ENCODE data around the gene TM9SF4.
A peak's percentile ranks its signal among the peaks of the same experiment; 100 is the strongest.

Gene TM9SF4

DNA sequence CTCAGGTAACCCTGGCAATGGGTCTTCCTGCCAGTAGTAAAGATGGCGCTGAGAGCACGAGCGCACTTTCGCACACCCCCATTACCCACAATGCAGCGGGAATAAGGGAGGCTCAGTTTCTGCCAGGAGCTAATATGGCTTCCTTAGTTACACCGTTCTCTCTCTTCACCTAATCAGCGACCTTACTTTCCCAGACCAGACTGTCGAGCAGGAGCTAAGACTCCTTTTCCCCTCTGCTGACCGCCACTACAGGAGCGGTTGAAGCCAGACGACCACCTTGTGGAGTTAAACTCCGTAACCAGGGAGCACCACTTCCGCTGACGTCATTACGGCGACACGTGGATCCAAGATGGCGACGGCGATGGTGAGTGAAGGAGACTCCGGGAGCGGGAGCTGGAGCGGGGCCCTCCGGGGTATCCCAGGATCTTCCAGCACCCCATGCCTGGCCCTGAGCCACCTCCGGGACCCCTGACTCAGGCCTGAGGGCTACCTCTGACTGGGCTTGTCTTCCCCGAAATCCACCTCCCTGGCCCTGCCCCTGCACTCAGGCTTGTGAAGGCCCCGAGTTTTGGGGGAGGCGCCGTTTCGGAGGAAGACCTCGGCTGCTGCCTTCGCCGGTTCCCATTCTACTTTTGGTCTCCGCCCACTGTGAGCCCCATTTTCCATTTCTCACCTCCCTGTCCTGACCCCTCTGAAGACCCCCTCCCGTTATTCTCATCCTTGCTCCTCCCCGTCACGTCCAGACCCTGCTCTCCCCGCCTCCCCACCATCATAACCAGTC is at the start of gene TM9SF4:
TSS of gene TM9SF4 (plus strand) at position 323 of the 781 bp plus-strand sequence. CDS start at position 350, 27 bp downstream.
- DNase-seq (ENCODE audit: low spot score), result peak; percentile 91

- DNase-seq (ENCODE audit: low spot score), result no peak
These were observed 46.7 kb upstream of the TM9SF4 start for GRCh38 chr20:32062776-32063170.

DNA sequence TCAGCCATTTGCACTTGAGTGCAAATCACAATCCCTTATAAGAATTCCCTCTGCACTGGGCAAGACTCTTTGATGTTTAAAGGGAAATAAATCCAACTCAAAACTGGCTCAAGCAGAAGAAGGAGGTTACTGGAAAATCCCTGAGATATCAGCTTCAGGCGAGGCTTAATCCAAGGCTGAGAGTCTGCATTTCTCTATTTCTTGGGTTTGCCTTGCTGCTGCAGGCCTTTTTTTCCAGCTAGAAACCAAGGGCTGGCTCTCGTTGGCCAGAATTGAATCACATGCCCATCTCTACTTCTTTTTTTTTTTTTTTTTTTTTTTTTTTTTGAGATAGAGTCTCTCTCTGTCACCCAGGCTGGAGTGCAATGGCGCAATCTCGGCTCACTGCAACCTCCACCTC is 45.8 kb upstream of the TM9SF4 start:
- DNase-seq (ENCODE audit: low spot score), result no peak

- DNase-seq (ENCODE audit: low spot score), result no peak
These were observed 44.8 kb upstream of the TM9SF4 start for GRCh38 chr20:32064667-32065066.

DNA sequence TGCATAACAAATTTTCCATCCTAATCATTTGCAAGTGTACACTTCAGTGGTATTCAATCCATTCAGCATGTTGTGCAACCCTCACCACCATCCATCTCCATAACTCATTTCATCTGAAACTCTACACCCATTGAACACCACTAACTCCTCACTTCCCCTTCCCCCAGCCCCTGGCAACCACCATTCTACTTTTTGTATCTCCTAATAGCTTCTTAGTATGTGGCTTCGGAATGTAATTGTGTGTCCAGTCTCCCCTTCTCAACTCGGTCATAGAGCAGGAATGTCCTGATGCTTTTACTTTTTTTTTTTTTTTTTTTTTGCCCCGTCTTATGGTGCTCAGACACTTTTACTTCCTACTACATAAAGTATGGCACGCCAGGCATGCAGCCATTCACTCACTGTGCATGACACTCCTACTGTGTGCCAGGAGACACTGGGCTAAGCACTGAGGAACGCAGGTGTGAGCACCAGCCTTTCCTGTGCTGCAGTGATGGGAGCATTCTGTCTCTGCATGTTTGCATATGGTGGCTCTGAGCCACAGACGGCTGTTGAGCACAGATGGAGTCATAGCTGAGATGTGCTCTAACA is 42.2 kb upstream of the TM9SF4 start:
- DNase-seq (ENCODE audit: low spot score), result no peak

DNA sequence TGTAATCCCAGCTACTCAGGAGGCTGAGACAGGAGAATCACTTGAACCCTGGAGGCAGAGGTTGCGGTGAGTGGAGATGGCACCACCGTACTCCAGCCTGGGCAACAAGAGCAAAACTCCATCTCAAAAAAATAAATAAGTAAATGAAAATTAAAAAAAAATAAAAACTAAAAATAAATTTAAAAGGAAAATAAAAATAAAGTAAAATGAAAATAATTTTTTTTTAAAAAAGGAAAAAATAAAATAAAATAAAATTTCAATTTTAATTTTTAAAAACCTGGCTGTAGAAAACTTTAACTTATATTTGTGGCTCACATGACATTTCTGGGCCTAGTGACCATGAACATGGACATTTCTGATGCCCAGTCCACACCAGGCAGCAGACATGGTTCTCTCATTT is 41.3 kb upstream of the TM9SF4 start:
- DNase-seq (ENCODE audit: low spot score), result no peak

GRCh38 chr20:32069711-32070110 is 39.8 kb upstream of the TM9SF4 start:
- no peak for DNase-seq (ENCODE audit: low spot score)

- no peak for DNase-seq (ENCODE audit: low spot score)
These were observed 39.2 kb upstream of the TM9SF4 start for GRCh38 chr20:32070282-32070681.

DNA sequence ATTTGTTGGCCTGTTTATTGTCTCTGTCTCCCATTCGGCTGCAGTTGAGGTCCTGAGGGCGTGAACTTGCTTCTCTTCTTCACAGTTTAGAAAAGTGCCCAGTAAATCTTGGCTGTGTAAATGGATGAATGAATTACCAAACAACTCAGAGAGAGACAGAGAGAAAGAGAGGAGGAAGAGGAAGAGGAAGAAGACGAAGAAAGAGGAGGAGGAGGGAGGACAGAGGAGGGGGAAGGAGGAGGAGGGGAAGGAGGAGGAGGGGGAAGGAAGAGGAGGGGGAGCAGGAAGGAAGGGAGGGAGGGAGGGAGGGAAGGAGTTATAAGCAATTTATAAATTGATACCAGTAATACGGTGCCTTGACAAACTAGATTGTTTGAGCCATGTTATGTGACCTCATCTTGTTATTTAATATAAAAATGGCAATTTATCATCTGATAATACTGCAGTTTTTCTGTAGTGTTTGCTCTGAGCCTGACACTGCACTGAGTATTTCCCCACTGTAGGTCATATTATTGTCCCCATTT is 38.8 kb upstream of the TM9SF4 start:
- no peak for DNase-seq (ENCODE audit: low spot score)

DNA sequence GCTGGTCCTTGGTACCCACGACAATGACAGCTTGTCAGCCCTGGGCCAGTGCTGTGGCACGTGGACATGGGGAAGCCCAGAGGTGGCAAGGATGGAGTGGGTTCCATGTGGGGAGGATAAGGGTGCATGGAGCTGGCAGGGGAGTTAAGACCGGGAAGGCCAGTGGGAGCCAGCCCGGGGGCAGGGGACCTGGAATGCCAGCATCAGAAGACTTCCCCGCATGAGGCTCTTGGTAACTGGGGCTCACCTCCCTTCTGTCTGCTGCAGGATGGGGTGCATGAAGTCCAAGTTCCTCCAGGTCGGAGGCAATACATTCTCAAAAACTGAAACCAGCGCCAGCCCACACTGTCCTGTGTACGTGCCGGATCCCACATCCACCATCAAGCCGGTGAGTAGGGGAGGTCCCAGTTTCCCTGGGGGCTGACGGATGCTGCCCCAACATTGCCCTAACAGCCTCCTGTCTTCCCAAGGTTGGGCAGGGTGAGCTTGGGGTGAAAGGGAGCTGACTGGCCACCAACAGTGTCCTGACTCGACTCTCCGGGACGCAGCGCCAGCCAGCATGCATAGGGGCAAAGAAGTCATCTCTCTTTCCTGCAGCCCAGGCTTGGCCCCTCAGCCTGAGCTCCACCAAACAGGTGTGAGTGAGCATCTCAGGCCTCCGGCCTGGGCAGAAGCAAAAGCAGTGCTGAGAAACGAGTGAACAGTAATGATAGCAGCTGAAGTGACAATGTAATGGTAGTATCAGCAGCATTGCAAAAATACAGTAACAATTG is 37.9 kb upstream of the TM9SF4 start:
- no peak for DNase-seq (ENCODE audit: low spot score)

GRCh38 chr20:32072168-32072750 is 37.3 kb upstream of the TM9SF4 start:
- DNase-seq (ENCODE audit: low spot score), result no peak

GRCh38 chr20:32075534-32075933 is 34.0 kb upstream of the TM9SF4 start:
- DNase-seq (ENCODE audit: low spot score), result no peak

GRCh38 chr20:32077190-32077589 is 32.3 kb upstream of the TM9SF4 start:
- DNase-seq (ENCODE audit: low spot score), result no peak

DNA sequence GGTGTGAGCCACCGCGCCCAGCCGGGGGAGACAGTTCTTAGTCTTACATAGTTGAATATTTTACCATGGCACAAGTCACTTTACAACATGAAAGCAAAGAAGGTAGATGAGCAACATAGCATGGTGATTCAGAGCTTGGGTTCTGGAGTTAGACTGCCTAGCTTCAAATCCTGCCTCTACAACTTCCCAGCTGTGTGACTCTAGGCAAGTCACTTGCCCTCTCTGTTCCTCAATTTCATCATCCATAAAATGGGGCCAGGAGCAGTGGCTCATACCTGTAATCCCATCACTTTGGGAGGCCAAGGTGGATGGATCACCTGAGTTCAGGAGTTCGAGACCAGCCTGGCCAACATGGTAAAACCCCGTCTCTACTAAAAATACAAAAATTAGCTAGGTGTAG is 31.2 kb upstream of the TM9SF4 start:
- no peak for DNase-seq (ENCODE audit: low spot score)

GRCh38 chr20:32078791-32079190 is 30.7 kb upstream of the TM9SF4 start:
- DNase-seq (ENCODE audit: low spot score), result no peak

DNA sequence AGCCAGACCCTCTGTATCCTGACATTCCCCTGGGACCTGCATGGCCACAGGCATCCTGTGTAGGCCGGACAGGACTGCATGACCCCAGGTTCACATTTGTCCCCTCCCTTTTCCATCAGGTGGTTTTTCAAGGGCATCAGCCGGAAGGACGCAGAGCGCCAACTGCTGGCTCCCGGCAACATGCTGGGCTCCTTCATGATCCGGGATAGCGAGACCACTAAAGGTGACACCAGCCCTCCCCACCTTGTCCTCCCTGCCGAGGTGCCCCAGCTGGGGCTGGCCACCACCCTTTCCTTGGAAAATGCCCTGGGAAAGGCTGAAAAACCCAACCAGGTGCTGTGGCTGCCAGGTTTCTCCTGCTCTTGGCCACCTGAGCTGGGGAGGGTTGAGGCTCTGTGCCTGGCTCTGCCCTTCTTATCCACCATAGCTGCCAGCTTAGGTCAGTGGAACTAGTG is 29.8 kb upstream of the TM9SF4 start:
- DNase-seq (ENCODE audit: low spot score), result no peak

DNA sequence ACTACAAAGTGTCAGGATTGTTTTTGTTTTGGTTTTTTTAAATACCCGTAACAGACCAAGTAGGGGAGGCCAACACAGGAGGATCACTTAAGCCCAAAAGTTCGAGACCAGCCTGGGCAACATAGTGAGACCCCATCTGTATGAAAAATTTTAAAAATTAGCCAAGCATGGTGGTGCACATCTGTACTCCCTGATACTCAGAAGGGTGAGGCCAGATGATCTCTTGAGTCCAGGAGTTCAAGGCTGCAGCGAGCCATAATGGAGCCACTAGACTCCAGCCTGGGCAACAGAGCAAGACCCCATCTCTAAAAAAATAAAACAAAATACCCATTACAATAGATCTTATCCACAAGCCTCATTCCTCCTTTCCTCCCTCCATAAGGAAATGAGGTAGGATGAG is 28.7 kb upstream of the TM9SF4 start:
- DNase-seq (ENCODE audit: low spot score), result no peak

GRCh38 chr20:32083469-32083868 is 26.0 kb upstream of the TM9SF4 start:
- DNase-seq (ENCODE audit: low spot score), result no peak

DNA sequence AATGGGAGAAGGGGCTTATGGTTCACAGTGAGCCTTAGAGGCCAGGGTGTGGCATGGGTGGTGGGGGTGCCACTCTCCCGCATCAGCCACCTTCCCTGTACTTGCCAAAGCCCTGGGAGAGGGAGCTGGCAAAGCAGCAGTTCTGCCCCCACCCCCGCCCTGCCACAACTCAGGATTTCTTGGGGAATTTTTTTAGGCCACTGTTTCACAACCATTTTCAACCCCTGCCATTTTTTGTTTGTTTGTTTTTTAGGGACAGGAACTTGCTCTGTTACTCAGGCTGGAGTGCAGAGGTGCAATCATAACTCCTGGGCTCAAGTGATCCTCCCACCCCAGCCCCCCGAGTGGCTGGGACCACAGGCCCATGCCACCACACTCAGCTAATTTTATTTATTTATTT is 22.4 kb upstream of the TM9SF4 start:
- DNase-seq (ENCODE audit: low spot score), result no peak

- no peak for DNase-seq (ENCODE audit: low spot score)
These were observed 20.8 kb upstream of the TM9SF4 start for GRCh38 chr20:32088759-32089158.

- DNase-seq (ENCODE audit: low spot score), result peak; percentile 57
These were observed 19.7 kb upstream of the TM9SF4 start for GRCh38 chr20:32089637-32090362.

DNA sequence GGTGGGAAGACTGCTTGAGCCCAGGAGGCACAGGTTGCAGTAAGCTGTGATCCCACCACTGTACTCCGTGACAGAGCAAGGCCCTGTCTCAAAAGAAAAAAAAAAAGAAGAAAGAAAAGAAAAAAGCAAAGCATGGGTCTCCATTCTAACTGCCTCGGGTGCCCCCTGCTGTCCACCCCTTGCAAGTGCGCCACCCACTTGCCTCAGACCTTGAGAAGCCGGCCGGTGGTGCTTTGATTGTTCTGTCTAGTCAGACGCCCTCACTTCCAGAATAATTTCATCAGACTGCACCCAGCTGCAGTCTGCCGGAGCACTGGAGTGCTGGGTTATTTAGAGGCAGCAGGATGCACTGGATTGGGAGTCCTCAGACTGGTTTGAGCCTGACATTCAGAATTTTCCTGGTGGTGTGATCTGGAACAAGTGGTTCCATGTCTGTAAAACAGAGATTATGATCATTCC is 17.6 kb upstream of the TM9SF4 start:
- DNase-seq (ENCODE audit: low spot score), result peak; percentile 84
